Fibroblast of peridontal ligament (primary cell): ENCODE results near the gene HS1BP3.

Source experiments
- DNase-seq: peaks from one replicate; pipeline ENCODE4 v3.0.0-alpha.2; 2010; ENCODE audit errors: extremely low read depth

HS1BP3 gene

GRCh38 chr2:20663196-20664070 is 12.5 kb upstream of the HS1BP3 start:
- no peak for DNase-seq

DNA sequence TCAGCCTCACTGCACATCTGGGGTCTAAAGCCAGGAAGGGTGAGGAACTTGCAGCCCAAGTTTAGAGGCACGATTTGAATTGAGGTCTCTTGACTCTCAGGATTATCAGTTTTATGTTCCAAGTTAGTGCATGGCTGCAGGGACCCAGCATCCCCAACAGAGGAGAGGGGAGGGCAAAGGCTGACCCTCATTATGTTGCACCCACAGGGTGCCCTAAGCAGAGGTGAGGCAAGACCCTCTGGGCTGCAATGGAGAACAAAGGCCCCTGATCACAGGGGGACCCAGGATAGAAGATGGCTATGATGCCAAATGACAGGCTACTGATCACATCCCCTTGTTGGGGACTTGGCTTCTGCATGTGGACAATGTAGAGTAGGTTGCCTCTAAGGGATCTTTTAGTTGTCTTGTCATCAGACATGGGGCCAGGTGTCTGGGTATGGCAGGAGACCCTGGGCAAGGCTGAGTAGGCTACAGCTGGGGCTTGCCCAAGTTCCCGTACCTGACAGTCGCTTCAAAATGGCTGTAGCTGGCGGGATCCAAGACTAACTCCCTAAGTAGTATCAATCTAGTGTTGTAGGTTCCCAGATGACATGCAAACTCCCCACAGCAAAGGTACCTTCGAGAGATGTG is 11.5 kb upstream of the HS1BP3 start:
- DNase-seq = no peak

- DNase-seq = peak; percentile 83
Measured at GRCh38 chr2:20661421-20662307, 10.8 kb upstream of the HS1BP3 start.

DNA sequence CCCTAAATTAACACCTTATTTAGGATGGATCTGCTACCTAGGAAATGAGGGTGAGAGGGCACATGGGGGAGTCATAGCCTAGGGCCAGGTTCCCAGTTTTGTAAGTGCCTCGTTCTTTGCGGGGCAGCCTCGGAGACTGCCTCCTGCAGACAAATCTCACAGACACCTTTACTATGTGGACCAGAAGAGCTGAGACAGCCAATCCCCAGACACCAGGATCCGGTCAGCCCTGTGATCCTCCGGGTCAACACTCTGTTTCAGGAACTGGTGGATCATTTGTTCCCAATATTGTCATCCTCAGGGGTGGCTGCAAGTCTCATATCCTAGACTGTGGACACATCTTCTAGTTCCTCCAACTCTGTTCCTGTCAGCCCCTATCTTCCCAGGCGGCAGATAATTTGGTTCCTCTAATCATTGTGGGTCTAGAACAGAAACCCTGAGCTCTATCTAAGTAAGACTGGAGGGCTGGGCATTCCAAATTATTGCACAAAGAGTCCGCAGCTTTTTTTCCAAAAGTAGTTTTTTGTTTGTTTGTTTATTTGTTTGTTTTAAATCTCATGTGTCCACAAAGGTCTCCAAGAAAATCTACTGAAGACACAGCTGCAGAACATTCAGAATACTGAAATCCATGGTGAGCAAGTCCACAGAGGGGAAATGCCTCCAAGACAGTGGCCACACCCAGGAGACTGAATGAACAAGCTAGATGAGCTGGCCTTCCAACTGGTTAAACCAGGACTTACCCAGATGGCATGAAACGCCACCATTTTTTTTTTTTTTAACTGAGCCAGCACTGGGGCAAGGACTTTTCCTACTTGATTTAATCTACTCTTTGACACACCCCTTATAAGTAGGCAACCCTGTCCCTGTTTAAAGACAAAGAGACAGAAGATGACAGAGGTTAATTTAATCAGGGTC is 9.9 kb upstream of the HS1BP3 start:
- peak; percentile 61 for DNase-seq

GRCh38 chr2:20657522-20658235 is 6.8 kb upstream of the HS1BP3 start:
- DNase-seq = no peak

- DNase-seq = no peak
Measured at GRCh38 chr2:20656561-20656960, 5.7 kb upstream of the HS1BP3 start.

- DNase-seq = no peak
Measured at GRCh38 chr2:20654535-20654813, 3.6 kb upstream of the HS1BP3 start.

GRCh38 chr2:20653695-20654534 is 3.0 kb upstream of the HS1BP3 start:
- no peak for DNase-seq

DNA sequence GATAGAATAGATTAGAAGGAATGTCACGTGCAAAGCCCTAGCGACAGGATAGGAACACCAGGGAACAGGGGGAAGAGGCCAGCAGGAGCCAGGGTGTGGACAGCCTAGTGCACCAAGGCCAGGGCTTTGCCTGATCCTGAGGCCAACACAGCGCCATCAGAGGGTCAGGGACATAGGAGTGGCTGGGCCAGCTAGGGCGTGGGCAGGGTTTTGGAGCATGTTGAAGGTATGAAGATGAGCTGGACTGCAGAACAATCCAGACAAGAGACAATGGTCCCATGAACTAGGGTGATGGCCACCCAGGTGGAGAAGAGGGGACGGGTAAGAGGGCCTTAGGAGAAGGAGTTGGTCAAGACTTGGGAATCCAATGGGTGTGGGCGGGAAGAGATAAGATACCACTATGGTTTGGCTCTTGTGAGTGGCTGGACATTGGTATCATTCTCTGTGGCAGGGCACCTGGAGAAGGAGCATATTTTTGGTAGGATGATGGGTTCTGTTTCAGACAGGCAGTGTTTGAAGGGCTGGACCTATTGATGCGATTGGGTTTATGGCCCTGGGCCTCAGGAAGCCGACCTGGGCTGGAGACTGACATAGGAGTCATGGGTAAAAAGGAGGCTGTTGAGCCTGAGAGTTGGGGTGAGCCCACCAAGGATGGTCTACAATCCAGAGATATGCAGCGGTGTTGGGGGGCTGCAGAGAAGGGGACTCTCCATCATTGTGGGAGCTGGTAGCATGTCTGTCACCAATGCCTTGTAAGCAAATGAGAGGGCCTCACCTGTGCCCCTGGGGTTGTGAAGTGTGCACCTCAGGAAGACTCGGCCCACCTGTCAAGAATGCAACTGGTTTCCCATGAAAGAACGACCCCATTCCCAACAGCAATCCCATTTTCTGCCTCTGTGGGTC is 2.0 kb upstream of the HS1BP3 start:
- no peak for DNase-seq

DNA sequence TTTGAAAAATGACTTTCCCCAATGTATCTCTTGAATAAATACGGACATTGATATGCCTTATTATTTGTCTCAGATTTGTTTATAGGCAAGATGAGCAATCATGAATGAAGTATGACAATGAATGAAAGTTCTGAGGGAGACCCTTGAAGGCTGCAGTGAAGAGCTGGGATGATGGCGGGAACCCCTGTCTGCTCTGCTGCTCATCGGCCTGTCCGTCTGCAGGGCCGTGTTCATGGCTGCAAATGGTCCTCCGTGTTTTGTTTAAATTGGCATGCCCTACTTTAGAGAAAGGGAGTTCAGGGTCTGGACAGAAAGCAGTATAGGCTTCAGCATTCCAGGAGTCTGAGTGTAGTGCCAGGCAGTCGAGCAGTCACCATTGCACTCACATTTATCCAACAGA is 1.2 kb upstream of the HS1BP3 start:
- DNase-seq = no peak

DNA sequence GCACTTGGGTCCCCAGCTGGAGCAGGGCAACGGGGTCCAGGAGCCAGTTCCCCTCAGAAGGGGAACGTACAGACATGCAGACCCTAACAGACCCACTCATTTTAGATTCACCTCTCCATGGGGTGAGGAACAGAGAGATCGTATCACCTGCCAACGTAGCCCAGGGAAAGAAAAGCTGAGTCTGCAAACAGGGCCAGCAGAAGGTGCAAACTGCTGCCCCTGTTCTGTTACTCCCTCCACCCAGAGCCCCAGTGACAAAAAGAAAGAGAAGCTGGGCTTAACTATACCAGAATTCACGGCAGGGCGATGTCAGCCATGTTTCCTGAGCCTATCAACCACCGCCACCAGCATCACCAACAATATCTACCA is 817 bp upstream of the HS1BP3 start:
- no peak for DNase-seq

- DNase-seq = peak; percentile 54
Measured at GRCh38 chr2:20650393-20650876, 463 bp downstream of the HS1BP3 start.

DNA sequence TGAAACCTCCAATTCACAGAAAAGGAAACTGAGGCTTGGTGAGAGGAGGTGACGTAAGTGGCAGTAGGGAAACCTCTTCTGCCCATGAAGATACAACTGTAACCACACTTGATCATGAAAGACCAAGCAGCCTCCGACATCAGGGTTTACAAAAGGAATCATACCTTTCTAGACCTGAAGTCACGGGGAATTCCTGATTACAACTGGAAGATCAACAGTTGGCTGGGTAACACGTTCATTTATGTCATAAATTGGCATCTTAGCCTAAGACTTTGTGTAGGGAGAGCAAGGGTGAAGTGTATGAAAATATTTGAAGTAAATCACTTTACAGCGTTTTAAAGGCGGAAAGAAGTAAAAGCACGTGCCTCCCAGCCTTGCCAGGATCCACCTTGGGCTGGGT is 922 bp downstream of the HS1BP3 start:
- DNase-seq = no peak

- no peak for DNase-seq
Measured at GRCh38 chr2:20649576-20649975, 1.3 kb downstream of the HS1BP3 start.

- DNase-seq = no peak
Measured at GRCh38 chr2:20648831-20649230, 2.1 kb downstream of the HS1BP3 start.

- no peak for DNase-seq
Measured at GRCh38 chr2:20648206-20648605, 2.7 kb downstream of the HS1BP3 start.

DNA sequence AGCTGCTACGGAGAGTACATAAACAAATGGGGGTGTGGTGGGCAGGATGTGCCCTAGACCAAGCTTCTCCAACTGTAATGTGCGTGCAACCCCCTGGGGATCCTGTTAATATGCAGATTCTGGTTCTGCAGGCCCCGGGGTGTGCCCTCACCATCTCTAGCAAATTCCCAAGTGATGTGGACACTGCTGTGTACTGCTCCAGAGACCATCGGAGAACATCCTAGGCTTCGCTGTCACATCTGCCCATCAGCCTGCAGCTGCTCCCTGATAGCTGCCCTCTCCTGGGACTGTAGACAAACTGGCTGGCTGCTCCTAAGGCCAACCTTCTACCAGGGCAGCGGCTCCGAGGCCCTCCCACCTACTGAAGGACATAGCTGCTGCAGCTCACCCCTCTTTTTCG is 3.2 kb downstream of the HS1BP3 start:
- no peak for DNase-seq

- no peak for DNase-seq
Measured at GRCh38 chr2:20647211-20647610, 3.7 kb downstream of the HS1BP3 start.

GRCh38 chr2:20646446-20646845 is 4.5 kb downstream of the HS1BP3 start:
- DNase-seq = no peak
